ENCODE data around the gene ZNF346. TPM values are rescaled to one million over a fixed set of nuclear protein-coding genes. Genes with fewer than 3 reads are reported as not detected.

ZNF346 gene
- total and polyA plus RNA-seq, 2 of the 13 experiments (the other 11 are each of a cell fraction or from before 2014, with no cell fraction given): 8.6 to 19.4 TPM

GRCh38 chr5:177105691-177106476, 83.4 kb downstream of the ZNF346 start (continued):
- TF ChIP-seq RAD21 (CRISPR knock-in tag; IDR thresholded peaks at IDR 0.05): 0 out of 2 replicates have a peak, but pooled peaks have one; percentile 33
- TF ChIP-seq NFE2L1 (CRISPR knock-in tag; IDR thresholded peaks at IDR 0.05; ENCODE audit: borderline replicate concordance): no peak
- TF ChIP-seq, protein P1, sequence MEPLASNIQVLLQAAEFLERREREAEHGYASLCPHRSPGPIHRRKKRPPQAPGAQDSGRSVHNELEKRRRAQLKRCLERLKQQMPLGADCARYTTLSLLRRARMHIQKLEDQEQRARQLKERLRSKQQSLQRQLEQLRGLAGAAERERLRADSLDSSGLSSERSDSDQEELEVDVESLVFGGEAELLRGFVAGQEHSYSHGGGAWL (CRISPR knock-in tag; IDR thresholded peaks at IDR 0.05): no peak; the same call in 1 of the 2 replicates
- no peak; the same call in 1 of the 2 replicates for TF ChIP-seq FOXK1 (CRISPR knock-in tag; IDR thresholded peaks at IDR 0.05; ENCODE audit: borderline replicate concordance, low read depth)
- TF ChIP-seq, protein P2, sequence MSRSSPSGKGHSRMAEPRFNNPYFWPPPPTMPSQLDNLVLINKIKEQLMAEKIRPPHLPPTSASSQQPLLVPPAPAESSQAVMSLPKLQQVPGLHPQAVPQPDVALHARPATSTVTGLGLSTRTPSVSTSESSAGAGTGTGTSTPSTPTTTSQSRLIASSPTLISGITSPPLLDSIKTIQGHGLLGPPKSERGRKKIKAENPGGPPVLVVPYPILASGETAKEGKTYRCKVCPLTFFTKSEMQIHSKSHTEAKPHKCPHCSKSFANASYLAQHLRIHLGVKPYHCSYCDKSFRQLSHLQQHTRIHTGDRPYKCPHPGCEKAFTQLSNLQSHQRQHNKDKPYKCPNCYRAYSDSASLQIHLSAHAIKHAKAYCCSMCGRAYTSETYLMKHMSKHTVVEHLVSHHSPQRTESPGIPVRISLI (CRISPR knock-in tag; IDR thresholded peaks at IDR 0.05; ENCODE audit: borderline replicate concordance): no peak
- peak; percentile 84; the same call in 1 of the 2 replicates for TF ChIP-seq ZNF292 (CRISPR knock-in tag; IDR thresholded peaks at IDR 0.05; ENCODE audit: borderline replicate concordance, low read depth)
- peak; percentile 38 for TF ChIP-seq ZNF883 (CRISPR knock-in tag; IDR thresholded peaks at IDR 0.05; ENCODE audit: not compliant biosample characterization)
- TF ChIP-seq SKIL (CRISPR knock-in tag; IDR thresholded peaks at IDR 0.05; ENCODE audit: borderline replicate concordance): peak; percentile 45; the same call in 1 of the 2 replicates
- no peak for TF ChIP-seq LCORL (IDR thresholded peaks at IDR 0.05)
- TF ChIP-seq LCORL (CRISPR knock-in tag; IDR thresholded peaks at IDR 0.05): peak; percentile 75
- no peak for TF ChIP-seq SSRP1 (CRISPR knock-in tag; IDR thresholded peaks at IDR 0.05)
- no peak for TF ChIP-seq XRCC5 (optimal IDR thresholded peaks at IDR 0.05; ENCODE audit: low read length)
- peak; percentile 89; the same call in 1 of the 2 replicates for TF ChIP-seq DZIP1 (CRISPR knock-in tag; IDR thresholded peaks at IDR 0.05)
- TF ChIP-seq GFI1 (CRISPR knock-in tag; IDR thresholded peaks at IDR 0.05; ENCODE audit: borderline replicate concordance): 0 out of 2 replicates have a peak, but pooled peaks have one; percentile 34
- no peak; the same call in 1 of the 2 replicates for TF ChIP-seq MEF2D (CRISPR knock-in tag; IDR thresholded peaks at IDR 0.05)
- no peak for TF ChIP-seq ZNF782 (CRISPR knock-in tag; IDR thresholded peaks at IDR 0.05; ENCODE audit: borderline replicate concordance)
- no peak for TF ChIP-seq ZNF7 (CRISPR knock-in tag; IDR thresholded peaks at IDR 0.05)
- TF ChIP-seq MED1 (CRISPR knock-in tag; IDR thresholded peaks at IDR 0.05): peak; percentile 19; the same call in 1 of the 2 replicates
- TF ChIP-seq ZNF331 (CRISPR knock-in tag; IDR thresholded peaks at IDR 0.05): peak; percentile 60
- TF ChIP-seq ZKSCAN8 (CRISPR knock-in tag; IDR thresholded peaks at IDR 0.05; ENCODE audit: borderline replicate concordance): 0 out of 2 replicates have a peak, but pooled peaks have one; percentile 43
